Measurements from ENCODE around the gene CNTNAP5. TPM values are rescaled to one million over a fixed set of nuclear protein-coding genes. Genes with fewer than 3 reads are reported as not detected.

The CNTNAP5 gene
- total RNA-seq, 1 donor: not detected

GRCh38 chr2:124704071-124704925, 679.2 kb downstream of the CNTNAP5 start:
- no peaks in the 10 kb centered on the region for H3K27me3 ChIP-seq (ENCODE audit: insufficient read depth, low read length)
- no peak overlapping the region for H3K4me3 ChIP-seq (ENCODE audit: low read length)
- H3K9me3 ChIP-seq (ENCODE audit: low read depth, low read length): no peaks in the 10 kb centered on the region
- no peaks in the 10 kb centered on the region for H3K4me1 ChIP-seq (ENCODE audit: insufficient read depth, low read length)

- Histone ChIP-seq H3K9me3 (ENCODE audit: low read depth, low read length) (no peaks in the 10 kb centered on the region), H3K4me1 (ENCODE audit: insufficient read depth, low read length) (no peaks in the 10 kb centered on the region), H3K27me3 (ENCODE audit: insufficient read depth, low read length) (no peaks in the 10 kb centered on the region), H3K4me3 (ENCODE audit: low read length) (no peak overlapping the region)
Measured at GRCh38 chr2:124708661-124709060, 683.6 kb downstream of the CNTNAP5 start.

- Histone ChIP-seq H3K9me3 (ENCODE audit: low read depth, low read length) (no peaks in the 10 kb centered on the region), H3K27me3 (ENCODE audit: insufficient read depth, low read length) (no peaks in the 10 kb centered on the region), H3K4me1 (ENCODE audit: insufficient read depth, low read length) (no peaks in the 10 kb centered on the region), H3K4me3 (ENCODE audit: low read length) (no peak overlapping the region)
Measured at GRCh38 chr2:124713969-124714368, 688.9 kb downstream of the CNTNAP5 start.

GRCh38 chr2:124725187-124725586, 700.1 kb downstream of the CNTNAP5 start:
- Histone ChIP-seq H3K9me3 (ENCODE audit: low read depth, low read length) (peaks cover 14% of the 10 kb centered on the region), H3K27me3 (ENCODE audit: insufficient read depth, low read length) (no peaks in the 10 kb centered on the region), H3K4me3 (ENCODE audit: low read length) (no peak overlapping the region), H3K4me1 (ENCODE audit: insufficient read depth, low read length) (no peaks in the 10 kb centered on the region)

GRCh38 chr2:124740636-124741035, 715.5 kb downstream of the CNTNAP5 start:
- no peaks in the 10 kb centered on the region for H3K27me3 ChIP-seq (ENCODE audit: insufficient read depth, low read length)
- no peak overlapping the region for H3K4me3 ChIP-seq (ENCODE audit: low read length)
- peaks cover 4% of the 10 kb centered on the region for H3K9me3 ChIP-seq (ENCODE audit: low read depth, low read length)
- H3K4me1 ChIP-seq (ENCODE audit: insufficient read depth, low read length): no peaks in the 10 kb centered on the region

- H3K27me3 ChIP-seq (ENCODE audit: insufficient read depth, low read length): no peaks in the 10 kb centered on the region
- H3K9me3 ChIP-seq (ENCODE audit: low read depth, low read length): no peaks in the 10 kb centered on the region
- no peaks in the 10 kb centered on the region for H3K4me1 ChIP-seq (ENCODE audit: insufficient read depth, low read length)
- H3K4me3 ChIP-seq (ENCODE audit: low read length): no peak overlapping the region
Measured at GRCh38 chr2:124753842-124754241, 728.8 kb downstream of the CNTNAP5 start.

GRCh38 chr2:124755386-124755785, 730.3 kb downstream of the CNTNAP5 start:
- Histone ChIP-seq H3K4me1 (ENCODE audit: insufficient read depth, low read length) (no peaks in the 10 kb centered on the region), H3K4me3 (ENCODE audit: low read length) (no peak overlapping the region), H3K27me3 (ENCODE audit: insufficient read depth, low read length) (no peaks in the 10 kb centered on the region), H3K9me3 (ENCODE audit: low read depth, low read length) (no peaks in the 10 kb centered on the region)

- Histone ChIP-seq H3K27me3 (ENCODE audit: insufficient read depth, low read length) (no peaks in the 10 kb centered on the region), H3K4me3 (ENCODE audit: low read length) (no peak overlapping the region), H3K4me1 (ENCODE audit: insufficient read depth, low read length) (no peaks in the 10 kb centered on the region), H3K9me3 (ENCODE audit: low read depth, low read length) (no peaks in the 10 kb centered on the region)
Measured at GRCh38 chr2:124756048-124756447, 731.0 kb downstream of the CNTNAP5 start.

- Histone ChIP-seq H3K4me1 (ENCODE audit: insufficient read depth, low read length) (no peaks in the 10 kb centered on the region), H3K9me3 (ENCODE audit: low read depth, low read length) (no peaks in the 10 kb centered on the region), H3K27me3 (ENCODE audit: insufficient read depth, low read length) (no peaks in the 10 kb centered on the region), H3K4me3 (ENCODE audit: low read length) (no peak overlapping the region)
Measured at GRCh38 chr2:124762388-124762787, 737.3 kb downstream of the CNTNAP5 start.

GRCh38 chr2:124763611-124764010, 738.5 kb downstream of the CNTNAP5 start:
- no peak overlapping the region for H3K4me3 ChIP-seq (ENCODE audit: low read length)
- H3K9me3 ChIP-seq (ENCODE audit: low read depth, low read length): no peaks in the 10 kb centered on the region
- H3K27me3 ChIP-seq (ENCODE audit: insufficient read depth, low read length): no peaks in the 10 kb centered on the region
- no peaks in the 10 kb centered on the region for H3K4me1 ChIP-seq (ENCODE audit: insufficient read depth, low read length)

GRCh38 chr2:124774781-124775180, 749.7 kb downstream of the CNTNAP5 start:
- Histone ChIP-seq H3K4me3 (ENCODE audit: low read length) (no peak overlapping the region), H3K27me3 (ENCODE audit: insufficient read depth, low read length) (no peaks in the 10 kb centered on the region), H3K4me1 (ENCODE audit: insufficient read depth, low read length) (no peaks in the 10 kb centered on the region), H3K9me3 (ENCODE audit: low read depth, low read length) (no peaks in the 10 kb centered on the region)

- H3K4me3 ChIP-seq (ENCODE audit: low read length): no peak overlapping the region
- H3K9me3 ChIP-seq (ENCODE audit: low read depth, low read length): no peaks in the 10 kb centered on the region
- H3K27me3 ChIP-seq (ENCODE audit: insufficient read depth, low read length): no peaks in the 10 kb centered on the region
- H3K4me1 ChIP-seq (ENCODE audit: insufficient read depth, low read length): no peaks in the 10 kb centered on the region
Measured at GRCh38 chr2:124776332-124776731, 751.2 kb downstream of the CNTNAP5 start.

- Histone ChIP-seq H3K9me3 (ENCODE audit: low read depth, low read length) (no peaks in the 10 kb centered on the region), H3K4me3 (ENCODE audit: low read length) (no peak overlapping the region), H3K4me1 (ENCODE audit: insufficient read depth, low read length) (no peaks in the 10 kb centered on the region), H3K27me3 (ENCODE audit: insufficient read depth, low read length) (no peaks in the 10 kb centered on the region)
Measured at GRCh38 chr2:124778076-124778475, 753.0 kb downstream of the CNTNAP5 start.

- H3K27me3 ChIP-seq (ENCODE audit: insufficient read depth, low read length): no peaks in the 10 kb centered on the region
- no peak overlapping the region for H3K4me3 ChIP-seq (ENCODE audit: low read length)
- H3K9me3 ChIP-seq (ENCODE audit: low read depth, low read length): no peaks in the 10 kb centered on the region
- H3K4me1 ChIP-seq (ENCODE audit: insufficient read depth, low read length): no peaks in the 10 kb centered on the region
Measured at GRCh38 chr2:124796647-124797046, 771.6 kb downstream of the CNTNAP5 start.

- no peak overlapping the region for H3K4me3 ChIP-seq (ENCODE audit: low read length)
- no peaks in the 10 kb centered on the region for H3K9me3 ChIP-seq (ENCODE audit: low read depth, low read length)
- H3K27me3 ChIP-seq (ENCODE audit: insufficient read depth, low read length): no peaks in the 10 kb centered on the region
- H3K4me1 ChIP-seq (ENCODE audit: insufficient read depth, low read length): no peaks in the 10 kb centered on the region
Measured at GRCh38 chr2:124797049-124797448, 772.0 kb downstream of the CNTNAP5 start.

- Histone ChIP-seq H3K4me3 (ENCODE audit: low read length) (no peak overlapping the region), H3K27me3 (ENCODE audit: insufficient read depth, low read length) (no peaks in the 10 kb centered on the region), H3K4me1 (ENCODE audit: insufficient read depth, low read length) (no peaks in the 10 kb centered on the region), H3K9me3 (ENCODE audit: low read depth, low read length) (no peaks in the 10 kb centered on the region)
Measured at GRCh38 chr2:124798551-124798950, 773.5 kb downstream of the CNTNAP5 start.
